Measurements from ENCODE around the gene S100A13. TPM values are rescaled to one million over a fixed set of nuclear protein-coding genes. Genes with fewer than 3 reads are reported as not detected.
A peak's percentile ranks its signal among the peaks of the same experiment; 100 is the strongest.

Gene S100A13
- total RNA-seq, 2 experiments from 2014 or later: 8.1 to 9.4 TPM

- H3K4me1 Mint-ChIP-seq (ENCODE audit: low read depth): peaks cover 65% of the 10 kb centered on the region
- ATAC-seq: no peak
Observed at GRCh38 chr1:153646672-153647345, 19.5 kb upstream of the S100A13 start.

GRCh38 chr1:153643816-153644215 lies 16.5 kb upstream of the S100A13 start:
- CTCF ChIA-PET: interaction anchor here (0.7 to 5.5 kb wide), 6 partner anchors 9 to 133 kb away, joined by 3 to 21 read pairs (median 6); partner anchors contain the start of genes CHTOP and S100A13

More at GRCh38 chr1:153646672-153647345, 19.5 kb upstream of the S100A13 start:
- Mint-ChIP-seq H3K27me3 (no peaks in the 10 kb centered on the region), H3K4me3 (no peak overlapping the region), H3K27ac (peak overlapping the region; percentile 74), H3K9me3 (no peaks in the 10 kb centered on the region), H3K36me3 (ENCODE audit: low read depth) (peaks cover 58% of the 10 kb centered on the region)
- CTCF ChIA-PET: interaction anchor here (0.7 to 1.4 kb wide), 2 partner anchors 136 kb away, joined by 3 to 4 read pairs; no protein-coding TSS in a partner anchor
- intact Hi-C loops (cut with micrococcal nuclease): no loop called here
- no peak for DNase-seq
- POLR2A ChIA-PET: interaction anchor here (0.6 to 7.7 kb wide), 6 partner anchors 8 to 36 kb away, joined by 3 to 72 read pairs (median 4); partner anchors contain the start of gene CHTOP
- no peak for TF ChIP-seq CTCF (IDR thresholded peaks at IDR 0.05)

DNA sequence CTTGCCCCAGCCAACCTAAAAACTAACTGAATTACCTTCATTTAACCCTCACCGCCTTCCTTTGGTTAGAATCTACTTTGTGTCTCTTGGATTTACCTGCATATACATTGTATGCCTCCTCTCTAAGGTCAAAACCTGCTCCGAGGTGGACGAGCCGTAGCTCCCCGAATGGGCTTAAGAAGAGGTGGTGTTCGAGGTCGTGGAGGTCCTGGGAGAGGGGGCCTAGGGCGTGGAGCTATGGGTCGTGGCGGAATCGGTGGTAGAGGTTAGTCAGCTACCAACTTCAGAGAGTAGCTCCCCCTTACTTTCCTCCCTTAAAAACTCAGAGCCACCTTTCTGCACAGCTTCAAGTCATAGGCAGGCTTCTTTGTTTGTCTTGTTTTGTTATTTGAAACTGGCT lies 15.8 kb upstream of the S100A13 start:
- POLR2A ChIA-PET: interaction anchor here (0.7 to 7.6 kb wide), 4 partner anchors 9 to 192 kb away, joined by 3 to 64 read pairs (median 10); partner anchors contain the start of gene CHTOP
- no peak overlapping the region for H3K4me3 Mint-ChIP-seq

More at GRCh38 chr1:153643816-153644215, 16.5 kb upstream of the S100A13 start:
- ATAC-seq: no peak
- no peak for TF ChIP-seq CTCF (IDR thresholded peaks at IDR 0.05)
- POLR2A ChIA-PET: interaction anchor here (0.9 to 7.6 kb wide), 5 partner anchors 9 to 18 kb away, joined by 3 to 64 read pairs (median 6); partner anchors contain the start of gene CHTOP
- Mint-ChIP-seq H3K27ac (peak overlapping the region; percentile 73), H3K4me1 (ENCODE audit: low read depth) (peaks cover 62% of the 10 kb centered on the region), H3K4me3 (no peak overlapping the region), H3K36me3 (ENCODE audit: low read depth) (peaks cover 74% of the 10 kb centered on the region), H3K9me3 (no peaks in the 10 kb centered on the region), H3K27me3 (no peaks in the 10 kb centered on the region)
- intact Hi-C loops (cut with micrococcal nuclease): no loop called here
- no peak for DNase-seq

GRCh38 chr1:153642161-153642560 lies 14.9 kb upstream of the S100A13 start:
- intact Hi-C loops (cut with micrococcal nuclease): no loop called here
- Mint-ChIP-seq H3K9me3 (no peaks in the 10 kb centered on the region), H3K36me3 (ENCODE audit: low read depth) (peaks cover 81% of the 10 kb centered on the region), H3K27ac (peak overlapping the region; percentile 23), H3K27me3 (no peaks in the 10 kb centered on the region), H3K4me1 (ENCODE audit: low read depth) (peaks cover 60% of the 10 kb centered on the region), H3K4me3 (no peak overlapping the region)
- ChIA-PET POLR2A (interaction anchor here (0.8 to 6.3 kb wide), 4 partner anchors 8 to 329 kb away, joined by 3 to 72 read pairs (median 24); partner anchors contain the start of gene SNAPIN), CTCF (interaction anchor here (5.5 kb wide), 1 partner anchor 109 kb away, joined by 21 read pairs; no protein-coding TSS in a partner anchor)
- DNase-seq (no peak), ATAC-seq (no peak)
- no peak for TF ChIP-seq CTCF (IDR thresholded peaks at IDR 0.05)

More for the DNA sequence above, 15.8 kb upstream of the S100A13 start:
- ATAC-seq (no peak), DNase-seq (no peak)
- no peaks in the 10 kb centered on the region for H3K27me3 Mint-ChIP-seq
- H3K4me1 Mint-ChIP-seq (ENCODE audit: low read depth): peaks cover 61% of the 10 kb centered on the region
- peak overlapping the region; percentile 73 for H3K27ac Mint-ChIP-seq
- CTCF ChIA-PET: interaction anchor here (0.9 to 5.5 kb wide), 6 partner anchors 9 to 132 kb away, joined by 3 to 21 read pairs (median 6); partner anchors contain the start of genes CHTOP and S100A13
- peaks cover 80% of the 10 kb centered on the region for H3K36me3 Mint-ChIP-seq (ENCODE audit: low read depth)
- intact Hi-C loops (cut with micrococcal nuclease): no loop called here
- no peak for TF ChIP-seq CTCF (IDR thresholded peaks at IDR 0.05)
- H3K9me3 Mint-ChIP-seq: no peaks in the 10 kb centered on the region
